ENCODE results near the gene GZMB.

The GZMB gene

DNA sequence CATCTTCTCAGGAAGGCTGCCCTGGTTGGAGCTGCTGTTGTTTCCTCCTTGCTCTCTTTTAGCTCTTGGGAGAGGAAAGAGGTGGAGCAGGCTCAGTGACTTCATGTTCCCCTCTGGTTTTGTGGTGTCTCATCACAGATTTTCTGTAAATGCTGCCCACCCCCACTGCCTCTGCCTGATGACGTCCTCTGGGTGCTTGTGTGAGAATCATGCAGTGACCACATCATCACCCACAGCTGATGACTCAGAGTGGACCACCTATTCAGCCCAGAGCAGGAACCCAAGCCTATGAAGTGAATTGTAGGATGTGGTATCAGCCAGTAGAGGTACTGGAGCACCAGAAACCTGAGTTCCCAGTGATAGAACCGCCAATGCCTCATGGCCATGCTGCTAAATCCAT lies at the start of gene GZMB:
Gene GZMB (minus strand): TSS at position 33 of the 400 bp plus-strand sequence. CDS start 30 bp downstream, at position 3.
- no peak for DNase-seq (ENCODE audit: extremely low read depth, low read depth)
- no peak for TF ChIP-seq CTCF (IDR thresholded peaks at IDR 0.05; ENCODE audit: low read depth, low read length, missing control alignments)
- no peak within 1 kb of the TSS for H3K4me3 ChIP-seq (replicated peaks; ENCODE audit: low read depth, low read length)

DNA sequence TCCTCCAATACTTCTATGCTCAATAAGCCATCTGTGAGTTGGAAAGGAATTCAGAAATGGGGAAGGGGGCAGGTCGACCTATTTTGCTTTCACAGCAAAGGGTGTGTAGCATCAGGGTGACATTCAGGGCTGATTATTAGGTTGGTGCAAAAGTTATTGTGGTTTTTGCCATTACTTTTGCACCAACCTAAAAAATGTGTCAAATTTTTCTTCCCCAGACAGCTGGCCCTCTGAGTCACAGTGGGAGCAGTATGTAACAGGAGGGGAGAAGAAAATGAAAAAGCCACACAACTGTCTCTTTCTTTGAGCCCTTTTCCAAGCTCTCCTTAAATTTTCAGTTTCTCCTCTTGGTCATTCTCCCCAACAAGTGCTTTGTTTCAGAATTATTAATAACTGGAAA lies 47.1 kb upstream of the GZMB start:
- no peak for TF ChIP-seq CTCF (IDR thresholded peaks at IDR 0.05; ENCODE audit: low read depth, low read length, missing control alignments)
- H3K4me3 ChIP-seq (replicated peaks; ENCODE audit: low read depth, low read length), result no peak overlapping the region

GRCh38 chr14:24680516-24680915 lies 46.5 kb upstream of the GZMB start:
- no peak overlapping the region for H3K4me3 ChIP-seq (replicated peaks; ENCODE audit: low read depth, low read length)
- no peak for DNase-seq (ENCODE audit: extremely low read depth, low read depth)
- TF ChIP-seq CTCF (IDR thresholded peaks at IDR 0.05; ENCODE audit: low read depth, low read length, missing control alignments), result no peak

More for the DNA sequence above, 47.1 kb upstream of the GZMB start:
- no peak for DNase-seq (ENCODE audit: extremely low read depth, low read depth)

DNA sequence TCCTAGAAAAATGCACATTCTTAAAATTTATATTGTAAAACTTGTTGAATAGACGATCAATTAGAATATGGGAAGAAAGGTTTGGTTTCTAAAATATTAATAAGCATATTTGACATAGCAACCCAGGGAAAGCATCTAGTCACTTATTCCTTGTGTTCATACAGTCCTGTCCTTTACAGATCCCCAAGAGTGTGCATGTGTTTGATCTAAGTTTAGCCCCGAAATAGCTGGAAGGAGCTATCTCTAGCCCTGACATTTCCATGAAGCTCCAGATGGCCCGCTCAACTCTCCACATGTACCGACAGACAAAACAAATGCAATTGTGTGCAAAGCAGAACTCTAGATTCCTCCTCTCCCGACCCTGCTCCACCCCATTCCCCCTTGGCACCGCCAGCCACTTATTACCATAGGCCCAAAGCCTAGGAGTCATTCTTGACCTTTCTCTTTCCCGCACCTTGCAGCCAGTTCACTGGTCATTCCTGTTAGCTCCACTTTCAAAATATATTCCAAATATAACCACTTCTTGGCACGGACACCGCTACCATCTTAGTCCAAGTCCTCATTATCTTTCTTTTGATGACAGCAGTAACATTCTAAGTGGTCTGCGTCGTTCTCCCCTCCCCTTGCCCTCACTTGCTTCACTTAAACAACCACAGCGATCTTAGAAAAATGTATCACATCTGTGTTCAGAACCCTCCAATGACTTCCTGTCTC lies 45.4 kb upstream of the GZMB start:
- no peak for DNase-seq (ENCODE audit: extremely low read depth, low read depth)
- no peak overlapping the region for H3K4me3 ChIP-seq (replicated peaks; ENCODE audit: low read depth, low read length)
- TF ChIP-seq CTCF (IDR thresholded peaks at IDR 0.05; ENCODE audit: low read depth, low read length, missing control alignments), result no peak

- peak; percentile 83 for DNase-seq (ENCODE audit: extremely low read depth, low read depth)
- no peak overlapping the region for H3K4me3 ChIP-seq (replicated peaks; ENCODE audit: low read depth, low read length)
- TF ChIP-seq CTCF (IDR thresholded peaks at IDR 0.05; ENCODE audit: low read depth, low read length, missing control alignments), result peak; percentile 97
These were observed 44.8 kb upstream of the GZMB start for GRCh38 chr14:24678801-24679247.

DNA sequence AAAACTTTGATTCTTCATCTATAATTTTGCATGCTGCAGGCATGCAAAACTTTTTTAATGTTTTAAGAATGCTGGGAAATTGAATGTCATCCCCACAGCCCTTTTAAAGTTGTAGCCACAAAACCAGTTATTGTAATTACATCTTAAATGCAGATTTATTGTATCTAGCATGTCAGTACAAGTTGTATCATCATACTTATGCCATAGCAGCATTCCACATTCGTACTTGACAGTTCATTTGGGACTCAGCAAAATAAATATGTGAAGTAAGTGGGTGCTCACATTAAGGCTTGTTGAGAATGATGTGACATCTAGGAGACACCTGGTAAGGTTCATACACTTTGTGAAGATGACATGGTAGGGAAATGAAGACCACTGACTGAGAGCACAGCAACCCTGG lies 44.0 kb upstream of the GZMB start:
- TF ChIP-seq CTCF (IDR thresholded peaks at IDR 0.05; ENCODE audit: low read depth, low read length, missing control alignments), result no peak

More for the DNA sequence above, 44.0 kb upstream of the GZMB start:
- H3K4me3 ChIP-seq (replicated peaks; ENCODE audit: low read depth, low read length), result no peak overlapping the region
- no peak for DNase-seq (ENCODE audit: extremely low read depth, low read depth)
